ENCODE measurements around the gene GOLGA1. TPM values are rescaled to one million over a fixed set of nuclear protein-coding genes. Genes with fewer than 3 reads are reported as not detected.

GOLGA1 gene, protein sequence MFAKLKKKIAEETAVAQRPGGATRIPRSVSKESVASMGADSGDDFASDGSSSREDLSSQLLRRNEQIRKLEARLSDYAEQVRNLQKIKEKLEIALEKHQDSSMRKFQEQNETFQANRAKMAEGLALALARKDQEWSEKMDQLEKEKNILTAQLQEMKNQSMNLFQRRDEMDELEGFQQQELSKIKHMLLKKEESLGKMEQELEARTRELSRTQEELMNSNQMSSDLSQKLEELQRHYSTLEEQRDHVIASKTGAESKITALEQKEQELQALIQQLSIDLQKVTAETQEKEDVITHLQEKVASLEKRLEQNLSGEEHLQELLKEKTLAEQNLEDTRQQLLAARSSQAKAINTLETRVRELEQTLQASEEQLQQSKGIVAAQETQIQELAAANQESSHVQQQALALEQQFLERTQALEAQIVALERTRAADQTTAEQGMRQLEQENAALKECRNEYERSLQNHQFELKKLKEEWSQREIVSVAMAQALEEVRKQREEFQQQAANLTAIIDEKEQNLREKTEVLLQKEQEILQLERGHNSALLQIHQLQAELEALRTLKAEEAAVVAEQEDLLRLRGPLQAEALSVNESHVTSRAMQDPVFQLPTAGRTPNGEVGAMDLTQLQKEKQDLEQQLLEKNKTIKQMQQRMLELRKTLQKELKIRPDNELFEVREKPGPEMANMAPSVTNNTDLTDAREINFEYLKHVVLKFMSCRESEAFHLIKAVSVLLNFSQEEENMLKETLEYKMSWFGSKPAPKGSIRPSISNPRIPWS
- 12.6 TPM for polyA plus RNA-seq (2013, experiment 1 of 2; ENCODE audit: insufficient read length)
- polyA plus RNA-seq (2013, experiment 2 of 2; ENCODE audit: insufficient read length), result 13.2 TPM

DNA sequence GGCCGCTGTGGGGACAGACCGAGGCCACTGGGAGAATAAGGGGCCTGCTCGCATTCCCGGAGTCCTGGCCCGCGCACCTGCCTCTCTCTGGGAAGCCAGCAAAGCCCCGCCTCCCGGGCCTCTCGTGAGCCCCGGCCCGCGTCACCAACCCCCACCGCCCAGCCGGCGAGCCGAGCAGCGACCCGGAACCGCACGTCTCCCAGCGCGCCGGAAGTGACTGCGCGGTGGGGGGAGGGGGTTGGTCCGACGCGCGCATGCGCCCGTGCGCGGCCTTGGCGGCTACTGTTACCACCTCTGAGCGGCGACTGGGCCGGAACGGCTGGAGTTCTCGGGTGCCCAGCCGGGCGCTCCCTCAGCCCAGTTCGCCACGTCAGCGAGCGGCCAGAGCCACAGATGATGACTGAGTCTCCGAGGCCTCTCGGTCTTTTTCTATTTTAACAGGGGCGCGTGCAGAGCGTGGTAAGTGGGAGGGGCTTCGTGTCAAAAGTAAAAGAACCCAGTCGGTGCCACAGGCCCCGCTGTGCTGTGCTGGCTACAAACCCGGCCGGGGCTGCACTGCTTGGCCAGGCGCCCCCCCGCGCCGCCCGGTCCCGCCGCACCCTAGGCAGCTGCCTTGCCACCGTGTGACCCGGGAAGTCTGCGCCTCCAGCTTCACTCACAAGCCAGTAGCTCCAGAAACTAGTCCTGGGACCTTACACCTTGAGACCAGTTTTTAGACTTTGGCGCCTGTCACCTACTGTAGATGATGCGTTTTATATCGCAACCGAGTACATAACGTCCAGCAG lies at the start of gene GOLGA1:
Gene GOLGA1 (minus strand): TSS at position 190 of the 785 bp plus-strand sequence. CDS start 2,372 bp downstream, outside the sequence.
- DNase-seq, result peak; percentile 93

DNA sequence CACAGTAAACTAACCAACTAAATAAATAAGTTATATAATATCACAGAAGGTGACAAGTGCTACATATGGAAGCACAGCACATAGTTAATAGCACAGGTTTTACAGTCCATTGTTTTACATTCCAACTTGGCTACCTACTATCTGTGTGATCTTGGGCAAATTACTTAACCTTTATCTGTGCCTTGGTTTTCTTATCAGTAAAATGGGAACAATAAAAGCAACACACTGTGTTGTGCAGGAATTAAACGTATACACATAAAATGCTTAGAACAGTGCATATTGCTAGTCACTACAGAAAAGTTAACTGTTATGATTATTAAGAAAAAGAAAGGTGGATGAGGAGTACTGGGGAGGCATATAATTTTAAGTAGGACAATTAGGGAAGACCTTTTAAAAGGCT lies 42.8 kb upstream of the GOLGA1 start:
- no peak for DNase-seq

DNA sequence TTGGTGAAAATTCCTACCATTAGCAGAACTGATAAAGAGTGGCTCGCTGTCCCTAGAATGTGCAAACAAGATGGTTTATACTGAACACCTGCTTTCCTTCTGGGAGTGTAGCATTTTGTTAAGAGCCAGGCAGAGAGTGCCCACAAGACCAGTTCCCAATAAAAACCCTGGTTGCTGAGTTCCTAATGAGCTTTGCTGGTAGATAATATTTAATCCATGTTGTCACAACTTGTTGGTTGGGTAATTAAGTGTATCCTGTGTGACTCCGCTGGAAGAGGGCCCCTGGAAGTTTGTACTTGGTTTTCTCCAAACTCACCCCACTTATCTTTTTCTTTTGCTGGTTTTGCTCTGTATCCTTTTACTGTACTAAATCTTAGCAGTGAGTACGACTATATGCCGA lies 39.5 kb upstream of the GOLGA1 start:
- DNase-seq, result no peak

DNA sequence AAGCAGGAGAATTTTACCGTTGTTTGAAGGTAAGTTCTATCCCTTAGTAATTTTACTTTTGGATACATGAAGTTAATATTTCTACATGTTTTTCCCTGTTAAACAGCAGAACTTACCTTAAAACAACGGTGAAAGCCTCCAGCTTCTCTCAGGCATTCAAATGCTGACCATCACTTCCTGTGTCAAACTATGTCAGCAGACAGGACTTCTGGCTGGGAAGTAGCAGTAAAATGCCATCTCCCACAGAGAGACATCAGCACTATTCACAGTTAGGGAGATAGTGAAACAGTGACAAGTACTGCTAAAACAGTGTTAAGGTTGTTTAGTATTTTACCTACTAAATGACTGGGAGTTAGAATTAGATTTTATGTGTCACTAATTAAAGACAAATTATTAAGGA lies 34.2 kb upstream of the GOLGA1 start:
- peak; percentile 37 for DNase-seq

DNA sequence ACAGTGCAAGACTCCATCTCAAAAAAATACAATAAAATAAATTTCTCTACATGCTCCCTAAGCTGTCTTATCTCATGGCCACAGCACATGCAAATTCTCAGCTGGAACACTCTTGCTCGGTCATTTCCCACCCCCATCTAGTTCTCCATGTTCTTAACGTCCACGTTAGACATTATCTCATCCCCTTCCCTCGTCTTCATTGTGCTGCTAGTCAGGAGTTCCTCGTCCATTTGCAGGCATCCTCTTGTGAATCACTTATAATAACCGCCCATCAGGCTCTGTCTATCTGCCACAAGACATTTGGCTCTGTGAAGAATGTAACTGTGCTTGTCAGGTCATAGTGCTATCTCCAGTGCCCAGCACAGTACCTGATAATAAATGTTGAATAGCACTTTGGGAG lies 32.9 kb upstream of the GOLGA1 start:
- no peak for DNase-seq

DNA sequence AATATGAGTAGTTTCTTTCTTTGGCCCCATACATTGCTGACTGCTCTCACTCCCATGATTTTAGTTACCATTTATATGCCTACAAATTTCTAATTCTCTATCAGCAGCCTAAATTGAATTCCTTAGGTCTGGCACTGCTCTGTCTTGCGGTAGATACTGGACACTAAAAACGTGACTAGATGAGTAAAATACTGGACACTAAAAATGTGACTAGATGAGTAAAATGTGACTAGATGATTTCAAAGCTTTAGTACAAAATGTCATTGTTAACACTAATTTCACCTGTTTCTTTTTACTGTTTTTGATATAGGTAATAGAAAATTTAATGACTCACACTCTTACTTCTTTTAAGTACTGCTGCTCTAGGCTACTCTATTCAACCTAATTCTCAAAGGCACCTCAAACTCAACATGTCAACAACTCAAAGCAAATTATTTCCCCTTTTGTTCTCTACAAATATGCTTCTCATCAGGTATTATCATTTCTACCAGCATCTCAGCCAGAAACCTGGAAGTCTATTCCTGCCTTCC lies 31.4 kb upstream of the GOLGA1 start:
- DNase-seq, result no peak

DNA sequence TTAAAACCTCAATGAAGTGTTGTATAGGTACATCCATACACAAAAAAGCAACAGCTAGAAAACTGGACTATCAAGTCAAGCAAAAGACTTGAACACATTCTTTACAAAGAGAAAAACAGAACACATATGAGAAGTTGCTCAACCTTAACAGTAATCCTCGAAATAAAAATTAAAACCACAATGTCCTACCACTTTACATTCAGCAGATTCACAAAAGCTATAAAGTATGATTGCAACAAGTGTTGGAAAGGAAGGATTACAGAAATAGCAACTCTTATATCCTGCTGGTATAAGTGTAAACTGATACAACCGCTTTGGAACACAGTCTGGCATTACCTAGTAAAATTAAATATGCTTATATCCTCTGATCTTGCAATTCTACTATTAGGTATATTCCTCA lies 28.5 kb upstream of the GOLGA1 start:
- DNase-seq, result no peak

DNA sequence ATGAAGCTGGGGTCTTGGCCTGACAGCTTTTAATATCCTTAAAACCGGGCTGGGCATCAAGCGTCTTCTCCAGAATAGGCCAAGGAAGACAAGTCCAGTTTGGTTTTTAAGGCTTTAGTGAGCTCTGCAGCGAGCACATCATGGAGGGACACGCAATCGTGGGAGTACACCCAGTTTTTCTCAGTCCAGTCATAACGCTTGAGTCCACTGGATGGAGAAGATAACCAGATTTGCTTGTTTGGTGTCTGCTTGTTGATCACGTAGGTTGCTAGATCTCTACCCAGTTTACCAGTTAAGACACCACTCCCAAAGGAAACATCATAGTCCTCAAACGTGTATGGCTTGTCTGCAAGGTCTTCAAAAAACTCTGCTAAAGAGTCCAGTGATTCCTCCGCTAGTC lies 27.4 kb upstream of the GOLGA1 start:
- DNase-seq, result no peak

DNA sequence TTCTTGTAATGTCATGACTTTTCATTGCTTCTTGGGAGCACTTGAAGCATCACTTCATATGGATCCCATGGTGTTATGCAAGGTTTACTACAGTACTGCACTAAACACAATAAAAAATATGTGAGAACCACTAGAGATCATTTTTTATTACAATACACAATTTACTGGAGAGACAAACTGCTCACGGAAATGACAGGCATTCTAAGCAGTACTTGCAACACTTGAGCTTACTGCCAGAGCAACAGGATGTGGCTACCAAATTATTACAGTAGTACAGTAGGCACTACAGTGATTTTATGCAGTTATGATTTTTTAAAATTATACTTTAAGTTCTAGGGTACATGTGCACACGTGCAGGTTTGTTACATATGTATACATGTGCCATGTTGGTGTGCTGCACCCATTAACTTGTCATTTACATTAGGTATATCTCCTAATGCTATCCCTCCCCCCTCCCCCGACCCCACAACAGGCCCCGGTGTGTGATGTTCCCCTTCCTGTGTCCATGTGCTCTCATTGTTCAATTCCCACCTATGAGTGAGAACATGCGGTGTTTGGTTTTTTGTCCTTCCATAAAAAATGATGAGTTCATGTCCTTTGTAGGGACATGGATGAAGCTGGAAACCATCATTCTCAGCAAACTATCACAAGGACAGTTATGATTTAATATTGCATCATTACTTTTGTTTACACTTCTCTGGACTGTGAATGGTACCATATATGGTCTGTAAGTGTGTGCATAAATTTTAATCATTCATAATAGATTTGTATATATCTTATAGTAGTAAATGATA lies 25.1 kb upstream of the GOLGA1 start:
- DNase-seq, result peak; percentile 48

DNA sequence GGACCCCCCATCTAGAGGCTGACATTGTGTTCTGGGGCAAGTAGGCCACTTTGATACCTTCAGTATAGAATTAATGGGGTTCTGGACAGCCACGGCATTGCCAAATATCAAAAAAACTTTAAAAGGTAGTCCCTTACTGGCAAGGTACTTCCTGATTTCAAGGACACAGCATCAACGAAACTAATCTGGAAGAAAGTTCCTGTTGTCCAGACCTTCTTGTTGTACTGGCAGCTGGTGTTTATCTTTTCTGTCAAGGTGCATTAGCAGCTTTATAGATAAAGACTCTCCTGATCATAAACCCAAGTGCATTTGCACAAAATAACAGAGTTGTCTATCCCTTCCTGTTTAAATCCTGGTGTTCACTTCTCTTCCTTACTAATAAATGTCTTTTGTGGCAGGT lies 23.7 kb upstream of the GOLGA1 start:
- no peak for DNase-seq

DNA sequence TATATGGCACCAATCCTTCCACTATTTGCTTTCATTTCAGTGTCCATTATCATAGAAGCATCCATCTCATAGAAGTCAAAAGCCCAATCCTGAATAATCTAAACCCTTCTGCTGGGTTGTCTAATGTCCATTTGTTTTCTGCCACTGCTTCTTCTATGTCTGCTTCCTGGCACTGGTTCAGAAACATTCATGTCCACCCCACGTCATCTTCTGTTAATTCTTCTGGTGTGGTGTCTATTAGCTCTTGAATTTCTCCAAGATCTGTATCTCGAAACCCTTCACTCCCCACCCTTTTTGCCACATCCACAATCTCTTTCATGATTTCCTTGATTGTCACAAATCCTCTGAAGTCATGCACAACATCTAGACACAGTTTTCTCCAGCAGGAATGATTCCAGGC lies 23.2 kb upstream of the GOLGA1 start:
- peak; percentile 14 for DNase-seq

DNA sequence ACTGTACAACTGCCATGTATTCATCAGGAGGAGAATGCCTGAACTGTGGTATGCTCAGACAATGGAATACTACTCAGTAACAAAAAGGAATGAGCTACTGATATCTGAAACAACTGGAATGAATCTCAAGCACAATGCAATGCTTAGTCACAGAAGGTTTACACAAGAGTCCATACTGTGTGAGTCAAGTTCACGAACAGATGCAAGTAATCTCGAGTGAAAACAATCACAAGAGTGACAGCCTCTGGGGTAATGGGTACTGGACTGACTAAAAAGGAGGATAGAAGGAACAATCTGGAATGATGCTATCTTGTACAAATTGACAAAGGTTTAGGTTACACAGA lies 19.5 kb upstream of the GOLGA1 start:
- peak; percentile 62 for DNase-seq

DNA sequence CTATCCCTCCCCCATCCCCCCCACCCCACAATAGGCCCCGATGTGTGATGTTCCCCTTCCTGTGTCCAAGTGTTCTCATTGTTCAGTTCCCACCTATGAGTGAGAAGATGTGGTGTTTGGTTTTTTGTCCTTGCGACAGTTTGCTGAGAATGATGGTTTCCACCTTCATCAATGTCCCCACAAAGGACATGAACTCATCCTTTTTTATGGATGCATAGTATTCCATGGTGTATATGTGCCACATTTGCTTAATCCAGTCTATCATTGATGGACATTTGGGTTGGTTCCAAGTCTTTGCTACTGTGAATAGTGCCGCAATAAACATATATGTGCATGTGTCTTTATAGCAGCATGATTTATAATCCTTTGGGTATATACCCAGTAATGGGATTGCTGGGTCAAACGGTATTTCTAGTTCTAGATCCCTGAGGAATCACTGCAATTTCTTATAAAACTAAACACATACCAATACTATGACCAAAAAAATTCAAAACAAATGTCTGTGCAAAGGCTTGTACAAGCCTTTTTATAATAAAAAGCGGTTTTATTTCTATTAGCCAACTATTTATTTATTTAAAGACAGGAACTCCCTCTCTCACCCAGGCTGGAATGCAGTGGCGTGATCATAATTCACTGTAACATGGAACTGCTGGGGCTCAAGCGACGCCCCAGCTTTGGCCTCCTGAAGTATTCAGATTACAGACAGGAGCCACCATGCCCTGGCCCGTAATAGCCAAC lies 19.0 kb upstream of the GOLGA1 start:
- DNase-seq, result peak; percentile 72

DNA sequence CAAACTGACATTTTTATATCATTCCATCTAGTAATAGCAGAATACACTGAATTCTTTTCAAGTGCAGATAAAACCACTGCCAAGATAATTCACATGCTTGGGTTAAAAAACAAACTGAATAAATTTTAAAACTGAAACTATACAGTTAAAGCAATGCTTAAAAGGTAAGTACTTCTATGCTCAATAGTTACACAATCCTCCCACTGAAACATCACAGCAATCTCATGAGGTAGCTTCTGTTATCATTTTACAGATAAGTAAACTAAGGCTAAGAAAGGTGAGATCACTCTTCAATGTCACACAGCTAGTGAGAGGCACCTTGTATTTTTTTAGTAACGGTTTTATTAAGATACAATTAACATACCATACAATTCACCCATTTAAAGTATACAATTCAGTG lies 13.4 kb upstream of the GOLGA1 start:
- no peak for DNase-seq

DNA sequence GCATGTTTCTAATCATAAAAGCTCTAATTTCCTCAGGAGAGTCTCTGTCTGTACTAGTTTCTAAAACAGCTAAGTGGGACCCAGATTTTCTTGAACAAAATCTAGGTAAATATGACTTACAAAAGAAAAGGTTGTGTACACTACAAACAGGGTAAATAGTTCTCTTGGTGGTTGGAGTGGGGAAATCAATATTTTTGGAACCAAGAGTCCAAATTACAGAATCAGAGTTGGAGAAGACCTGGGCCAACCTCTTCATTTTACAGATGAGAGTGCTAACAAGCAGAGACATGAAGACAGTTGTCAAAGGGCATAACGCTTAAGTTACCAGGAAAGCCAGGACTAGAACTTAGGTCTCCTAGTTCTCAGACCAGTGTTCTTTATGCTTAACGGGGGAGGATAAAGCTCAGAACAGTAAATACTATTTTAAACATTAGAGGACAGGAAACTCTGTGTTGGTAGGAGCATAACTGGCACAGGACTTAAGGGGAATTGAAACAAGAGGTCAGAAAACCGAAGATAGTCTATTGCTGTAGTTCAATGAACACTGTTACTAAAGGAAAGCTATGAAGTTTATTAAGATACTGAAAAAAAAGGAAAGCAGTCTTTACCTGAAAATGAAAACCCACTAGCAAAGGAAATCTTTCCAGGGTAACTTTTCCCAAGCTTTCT lies 9.3 kb upstream of the GOLGA1 start:
- no peak for DNase-seq

DNA sequence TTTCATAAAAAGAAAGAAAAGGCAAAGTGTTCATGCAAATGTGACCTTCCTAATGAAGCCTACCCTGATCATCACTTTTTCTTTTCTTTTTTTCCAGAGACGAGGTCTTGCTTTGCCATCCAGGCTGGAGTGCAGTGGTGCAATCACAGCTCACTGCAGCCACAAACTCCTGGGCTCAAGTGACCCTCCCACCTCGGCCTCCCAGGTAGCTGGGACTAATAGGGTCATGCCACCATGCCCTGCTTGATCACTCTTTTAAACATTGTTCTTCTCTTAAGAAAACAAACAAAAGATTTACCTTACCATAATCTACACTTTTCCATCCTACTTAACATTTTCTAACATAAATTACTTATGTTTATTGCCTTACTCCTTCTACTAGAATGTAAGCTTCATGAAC lies 8.5 kb upstream of the GOLGA1 start:
- DNase-seq, result no peak

DNA sequence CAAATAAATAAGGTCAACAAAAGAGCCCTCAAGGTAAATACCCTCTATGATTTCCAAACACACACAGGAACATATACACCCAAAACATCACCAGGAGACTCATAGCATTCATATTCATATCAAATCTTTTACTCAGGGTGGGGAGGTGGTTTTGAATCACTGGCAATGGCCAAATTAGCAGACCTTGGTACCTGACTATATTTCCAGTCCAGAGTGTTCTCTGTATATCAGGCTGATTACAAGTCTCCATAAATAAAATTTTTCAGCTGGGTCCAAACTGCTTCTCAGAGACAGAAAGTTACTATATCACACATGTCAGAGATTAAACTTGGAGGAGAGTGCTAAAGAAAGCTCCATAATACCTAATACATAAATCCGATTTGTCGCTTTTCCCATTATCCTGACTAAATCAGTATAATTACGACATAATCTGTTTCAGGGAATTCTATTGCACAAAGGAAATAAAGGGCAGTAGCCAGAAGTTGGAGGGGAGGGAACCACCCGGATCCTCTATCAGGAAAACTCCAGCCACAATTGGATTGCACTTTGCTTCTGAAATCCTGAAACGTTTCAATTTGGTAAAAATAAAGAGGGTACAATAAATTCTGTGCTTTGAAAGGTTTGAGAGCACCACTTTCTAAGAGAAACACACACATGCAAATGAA lies 7.0 kb upstream of the GOLGA1 start:
- DNase-seq, result no peak

DNA sequence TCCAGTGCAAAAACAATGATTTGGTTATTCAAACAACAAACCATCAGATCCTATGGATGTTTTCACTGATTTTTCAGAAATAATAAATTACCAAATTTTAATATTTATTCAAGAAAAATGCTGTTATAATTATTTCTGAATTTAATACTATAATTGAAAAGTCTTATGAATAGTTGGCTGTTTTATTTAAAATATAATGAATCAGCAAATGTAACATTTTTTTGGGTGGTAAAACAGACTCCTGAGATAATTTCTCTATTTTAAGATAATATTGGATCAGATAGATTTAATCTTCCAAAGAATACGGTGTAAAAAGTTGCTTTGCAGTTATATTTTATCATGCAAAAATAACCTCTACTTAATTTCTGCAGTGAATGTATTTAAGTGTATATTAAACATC lies 5.3 kb upstream of the GOLGA1 start:
- DNase-seq, result no peak

DNA sequence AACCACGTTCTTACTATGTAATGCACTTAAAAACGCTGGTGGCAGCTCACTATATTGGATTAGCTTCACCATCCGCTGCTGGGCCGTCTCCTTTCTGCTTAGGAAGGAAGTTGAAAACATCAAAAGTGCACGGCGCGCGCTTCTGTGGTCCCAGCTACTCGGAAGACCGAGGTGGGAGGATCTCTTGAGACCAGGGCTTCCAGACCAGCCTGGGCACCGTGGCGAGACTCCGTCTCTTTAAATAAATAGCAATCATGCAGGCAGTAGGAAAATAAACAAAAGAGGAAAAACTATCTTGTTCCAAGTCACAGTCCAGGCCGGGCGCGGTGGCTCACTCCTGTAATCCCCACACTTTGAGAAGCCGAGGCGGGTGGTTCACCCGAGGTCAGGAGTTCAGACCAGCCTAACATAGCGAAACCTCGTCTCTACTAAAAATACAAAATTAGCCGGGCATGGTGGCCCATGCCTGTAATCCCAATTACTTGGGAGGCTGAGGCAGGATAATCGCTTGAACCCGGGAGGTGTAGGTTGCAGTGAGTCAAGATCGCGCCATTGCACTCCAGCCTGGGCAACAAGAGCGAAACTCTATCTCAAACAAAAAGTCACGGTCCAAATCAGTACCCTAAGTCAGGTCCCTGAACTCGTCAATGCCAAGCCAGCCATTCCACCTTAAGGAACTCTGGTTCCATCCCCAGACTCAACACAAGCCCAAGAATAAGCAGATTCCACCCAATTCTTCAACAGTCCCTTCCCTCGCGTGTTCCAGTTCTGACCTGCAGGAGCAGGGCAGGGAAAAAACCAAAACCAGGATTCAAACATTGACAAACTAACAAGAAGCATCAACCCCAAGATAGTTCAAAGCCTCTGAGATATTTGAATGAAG lies 1.0 kb upstream of the GOLGA1 start:
- DNase-seq, result peak; percentile 56

Data from fibroblast of skin of back (primary cell).